Measurements from ENCODE around the gene LCN12. TPM values are rescaled to one million over a fixed set of nuclear protein-coding genes. Genes with fewer than 3 reads are reported as not detected.

The LCN12 gene
- total RNA-seq, 2 experiments from 2014 or later, result 1.3 to 2.1 TPM

DNA sequence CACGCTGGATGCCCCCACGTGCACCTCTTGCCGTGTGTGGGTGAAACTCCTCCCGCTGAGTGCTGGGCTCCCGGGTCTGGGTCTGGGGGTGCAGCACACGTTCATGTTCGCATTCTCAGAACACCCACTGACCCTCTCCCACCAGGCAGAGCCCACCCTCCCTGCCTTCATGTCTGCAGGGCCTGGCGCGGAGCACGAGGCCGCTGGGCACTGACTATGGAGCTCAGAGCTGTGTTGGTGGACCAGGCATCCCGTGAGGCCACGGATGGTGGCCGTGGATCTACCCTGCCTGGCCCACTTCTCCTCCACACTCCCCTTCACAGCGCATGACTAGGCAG, 8.8 kb downstream of the LCN12 start:
- CTCF ChIA-PET, result no interaction called here
- TF ChIP-seq, protein P1, sequence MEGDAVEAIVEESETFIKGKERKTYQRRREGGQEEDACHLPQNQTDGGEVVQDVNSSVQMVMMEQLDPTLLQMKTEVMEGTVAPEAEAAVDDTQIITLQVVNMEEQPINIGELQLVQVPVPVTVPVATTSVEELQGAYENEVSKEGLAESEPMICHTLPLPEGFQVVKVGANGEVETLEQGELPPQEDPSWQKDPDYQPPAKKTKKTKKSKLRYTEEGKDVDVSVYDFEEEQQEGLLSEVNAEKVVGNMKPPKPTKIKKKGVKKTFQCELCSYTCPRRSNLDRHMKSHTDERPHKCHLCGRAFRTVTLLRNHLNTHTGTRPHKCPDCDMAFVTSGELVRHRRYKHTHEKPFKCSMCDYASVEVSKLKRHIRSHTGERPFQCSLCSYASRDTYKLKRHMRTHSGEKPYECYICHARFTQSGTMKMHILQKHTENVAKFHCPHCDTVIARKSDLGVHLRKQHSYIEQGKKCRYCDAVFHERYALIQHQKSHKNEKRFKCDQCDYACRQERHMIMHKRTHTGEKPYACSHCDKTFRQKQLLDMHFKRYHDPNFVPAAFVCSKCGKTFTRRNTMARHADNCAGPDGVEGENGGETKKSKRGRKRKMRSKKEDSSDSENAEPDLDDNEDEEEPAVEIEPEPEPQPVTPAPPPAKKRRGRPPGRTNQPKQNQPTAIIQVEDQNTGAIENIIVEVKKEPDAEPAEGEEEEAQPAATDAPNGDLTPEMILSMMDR (IDR thresholded peaks at IDR 0.05), result no peak
- peaks cover 27% of the 10 kb centered on the region for H3K4me1 Mint-ChIP-seq (ENCODE audit: low read depth)
- H3K4me3 Mint-ChIP-seq, result no peak overlapping the region
- H3K36me3 Mint-ChIP-seq (ENCODE audit: low read depth), result no peaks in the 10 kb centered on the region
- no peak overlapping the region for H3K27ac Mint-ChIP-seq
- DNase-seq (no peak), ATAC-seq (no peak)
- no peaks in the 10 kb centered on the region for H3K27me3 Mint-ChIP-seq
- peaks cover 4% of the 10 kb centered on the region for H3K9me3 Mint-ChIP-seq
- POLR2A ChIA-PET, result interaction anchor here (2.4 kb wide), 1 partner anchor 14 kb away, joined by 8 read pairs; no protein-coding TSS in a partner anchor
- intact Hi-C loops (cut with micrococcal nuclease), result no loop called here

DNA sequence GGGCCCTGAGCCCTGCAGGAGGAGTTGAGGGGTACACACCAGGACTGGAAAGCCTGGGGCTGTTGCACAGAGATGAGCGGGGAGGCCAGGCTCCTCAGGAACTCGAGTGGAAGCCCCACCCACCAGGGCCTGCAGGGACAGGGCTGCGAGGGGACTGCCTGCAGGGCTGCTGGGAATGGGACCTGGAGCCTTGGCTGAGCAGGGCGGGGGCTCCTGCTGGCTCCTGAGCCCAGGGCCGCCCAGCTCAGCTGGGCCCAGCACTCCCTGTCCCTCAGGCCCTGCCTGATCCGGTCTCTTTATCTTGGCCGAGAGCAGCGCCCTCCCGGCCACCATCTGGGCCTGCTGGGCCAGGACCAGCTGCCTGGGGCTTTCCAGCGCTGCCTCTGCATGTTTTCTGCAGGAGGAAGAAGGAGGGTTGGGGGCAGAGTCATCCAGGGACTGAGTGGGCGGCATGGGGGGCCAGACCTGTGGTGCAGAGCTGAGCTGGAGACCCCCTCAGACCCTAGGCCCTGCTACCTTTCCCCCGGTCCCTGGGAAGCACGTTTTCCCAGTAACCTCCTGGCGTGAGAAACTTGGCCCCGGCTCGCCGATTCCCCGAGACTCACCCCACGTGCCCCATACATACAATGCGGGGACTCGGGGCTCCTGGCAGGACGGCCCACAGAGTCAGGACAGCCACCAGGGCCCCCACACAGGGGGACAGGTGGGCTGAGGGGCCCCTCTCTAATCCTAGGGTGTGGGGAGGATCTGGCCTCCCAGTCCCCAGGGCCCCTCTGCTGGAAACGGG, 9.4 kb downstream of the LCN12 start:
- Mint-ChIP-seq H3K27me3 (no peaks in the 10 kb centered on the region), H3K27ac (no peak overlapping the region), H3K4me3 (no peak overlapping the region), H3K9me3 (peaks cover 3% of the 10 kb centered on the region), H3K36me3 (ENCODE audit: low read depth) (no peaks in the 10 kb centered on the region), H3K4me1 (ENCODE audit: low read depth) (peaks cover 32% of the 10 kb centered on the region)
- TF ChIP-seq, protein P1 (IDR thresholded peaks at IDR 0.05), result no peak
- intact Hi-C loops (cut with micrococcal nuclease), result no loop called here
- CTCF ChIA-PET, result no interaction called here
- DNase-seq (no peak), ATAC-seq (no peak)
- POLR2A ChIA-PET, result interaction anchor here (0.6 to 2.4 kb wide), 2 partner anchors 15 to 39 kb away, joined by 3 to 8 read pairs; no protein-coding TSS in a partner anchor

DNA sequence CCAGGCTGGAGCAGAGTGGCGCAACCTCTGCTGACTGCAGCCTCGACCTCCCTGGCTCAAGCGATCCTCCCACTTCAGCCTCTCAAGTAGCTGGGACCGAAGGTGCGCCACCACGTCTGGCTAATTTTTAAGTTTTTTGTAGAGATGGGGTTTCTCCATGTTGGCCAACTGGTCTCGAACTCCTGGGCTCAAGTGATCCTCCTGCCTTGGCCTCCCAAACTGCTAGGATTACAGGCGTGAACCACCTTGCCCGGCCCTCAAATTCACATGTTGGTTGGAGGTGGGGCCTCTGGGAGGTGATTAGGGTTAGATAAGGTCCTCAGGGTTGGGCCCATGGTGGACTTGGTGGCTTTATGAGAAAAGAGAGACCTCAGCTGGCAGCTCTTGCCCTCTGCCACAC, 10.1 kb downstream of the LCN12 start:
- no peak for ATAC-seq
- POLR2A ChIA-PET, result interaction anchor here (0.6 to 2.4 kb wide), 4 partner anchors 15 to 39 kb away, joined by 3 to 8 read pairs (median 3); partner anchors contain the start of genes C8G and FBXW5
- no peaks in the 10 kb centered on the region for H3K9me3 Mint-ChIP-seq
- no peak overlapping the region for H3K4me3 Mint-ChIP-seq
- peaks cover 33% of the 10 kb centered on the region for H3K4me1 Mint-ChIP-seq (ENCODE audit: low read depth)
- CTCF ChIA-PET, result interaction anchor here (0.9 to 1.1 kb wide), 2 partner anchors 67 to 73 kb away, joined by 3 to 4 read pairs; no protein-coding TSS in a partner anchor
- H3K27me3 Mint-ChIP-seq, result no peaks in the 10 kb centered on the region
- intact Hi-C loops (cut with micrococcal nuclease), result no loop called here
- no peaks in the 10 kb centered on the region for H3K36me3 Mint-ChIP-seq (ENCODE audit: low read depth)
- no peak overlapping the region for H3K27ac Mint-ChIP-seq
- no peak for DNase-seq
- TF ChIP-seq, protein P1 (IDR thresholded peaks at IDR 0.05), result no peak

DNA sequence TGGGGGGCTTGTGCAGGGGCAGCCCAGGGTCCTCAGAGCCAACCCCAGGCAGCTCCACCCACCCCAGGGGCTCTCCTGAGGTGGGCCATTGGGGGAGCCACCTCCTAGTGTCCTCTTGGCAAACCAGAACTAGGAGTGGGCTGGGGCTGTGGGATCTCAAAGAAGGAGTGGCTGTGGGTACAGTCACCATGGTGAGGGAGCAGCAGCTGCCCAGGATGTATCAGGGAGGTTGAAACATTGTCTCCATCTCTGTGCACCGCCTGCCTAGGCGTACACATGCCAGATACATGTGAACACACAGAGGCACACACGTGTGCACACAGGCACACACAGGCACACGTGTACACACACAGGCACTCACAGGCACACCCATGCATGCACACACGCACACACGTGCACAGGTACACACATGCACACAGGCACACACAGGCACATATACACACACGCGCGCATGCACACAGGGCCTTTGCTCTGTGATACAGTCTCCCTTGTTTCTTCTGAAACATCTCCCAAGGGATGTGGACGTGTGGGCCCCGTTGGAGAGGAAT, 10.7 kb downstream of the LCN12 start:
- no peaks in the 10 kb centered on the region for H3K9me3 Mint-ChIP-seq
- peaks cover 33% of the 10 kb centered on the region for H3K4me1 Mint-ChIP-seq (ENCODE audit: low read depth)
- H3K27ac Mint-ChIP-seq, result peak overlapping the region; percentile 34
- TF ChIP-seq, protein P1 (IDR thresholded peaks at IDR 0.05), result no peak
- DNase-seq (no peak), ATAC-seq (no peak)
- intact Hi-C loops (cut with micrococcal nuclease), result no loop called here
- ChIA-PET POLR2A (interaction anchor here (0.9 to 2.4 kb wide), 3 partner anchors 16 to 36 kb away, joined by 3 to 8 read pairs (median 3); partner anchors contain the start of genes C8G and FBXW5), CTCF (interaction anchor here (0.9 to 1.3 kb wide), 4 partner anchors 13 to 73 kb away, joined by 3 to 4 read pairs (median 4); no protein-coding TSS in a partner anchor)
- H3K4me3 Mint-ChIP-seq, result no peak overlapping the region
- H3K36me3 Mint-ChIP-seq (ENCODE audit: low read depth), result no peaks in the 10 kb centered on the region
- no peaks in the 10 kb centered on the region for H3K27me3 Mint-ChIP-seq

DNA sequence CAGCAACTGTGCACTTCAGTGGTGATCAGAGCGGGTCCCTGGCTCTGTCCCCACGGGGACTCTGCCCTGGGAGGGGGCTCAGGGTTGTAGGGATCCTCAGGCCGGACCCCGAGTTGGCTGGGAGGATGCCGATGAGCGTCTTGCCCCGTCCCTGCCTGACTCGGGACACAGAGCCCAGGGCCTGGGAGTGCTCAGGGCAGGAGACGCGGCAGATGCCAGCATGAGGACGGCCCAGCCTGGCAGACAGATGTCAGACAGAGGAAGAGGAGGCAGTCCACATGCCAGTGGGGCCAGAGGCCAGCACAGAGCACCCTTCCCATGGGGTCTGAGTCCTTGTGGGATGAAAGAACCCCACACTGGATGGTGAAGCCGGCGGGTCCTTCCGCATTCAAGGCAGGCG, 11.3 kb downstream of the LCN12 start:
- Mint-ChIP-seq H3K4me3 (no peak overlapping the region), H3K4me1 (ENCODE audit: low read depth) (peaks cover 33% of the 10 kb centered on the region)

More for the DNA sequence above, 11.3 kb downstream of the LCN12 start:
- intact Hi-C loops (cut with micrococcal nuclease), result no loop called here
- Mint-ChIP-seq H3K9me3 (no peaks in the 10 kb centered on the region), H3K27me3 (no peaks in the 10 kb centered on the region), H3K27ac (peak overlapping the region; percentile 34), H3K36me3 (ENCODE audit: low read depth) (no peaks in the 10 kb centered on the region)
- ChIA-PET POLR2A (no interaction called here), CTCF (interaction anchor here (0.9 to 1.3 kb wide), 3 partner anchors 12 to 72 kb away, joined by 3 to 4 read pairs (median 4); no protein-coding TSS in a partner anchor)
- no peak for DNase-seq
- no peak for ATAC-seq
- TF ChIP-seq, protein P1 (IDR thresholded peaks at IDR 0.05), result no peak
